GM18507 (cell line): ENCODE results near the gene RASAL1.
"Not testable (repeated sequence)": the region's sequence is repeated elsewhere in the genome, so short reads cannot be mapped to it uniquely, and the experiment has no call there.

Source experiments
- DNase-seq: peaks from one replicate; pipeline ENCODE4 v3.0.0; 2011; ENCODE audit warnings: low read depth; ENCODE audit not compliant: insufficient read length; ENCODE audit errors: extremely low spot score
- FAIRE-seq: peaks from 2 replicates; lab custom pipeline; 2011; peaks lifted over from hg19 to GRCh38; lab: Jason Lieb, UNC

The RASAL1 gene

GRCh38 chr12:113144806-113145205 is 9.2 kb upstream of the RASAL1 start:
- no peak for FAIRE-seq
- DNase-seq, result no peak

DNA sequence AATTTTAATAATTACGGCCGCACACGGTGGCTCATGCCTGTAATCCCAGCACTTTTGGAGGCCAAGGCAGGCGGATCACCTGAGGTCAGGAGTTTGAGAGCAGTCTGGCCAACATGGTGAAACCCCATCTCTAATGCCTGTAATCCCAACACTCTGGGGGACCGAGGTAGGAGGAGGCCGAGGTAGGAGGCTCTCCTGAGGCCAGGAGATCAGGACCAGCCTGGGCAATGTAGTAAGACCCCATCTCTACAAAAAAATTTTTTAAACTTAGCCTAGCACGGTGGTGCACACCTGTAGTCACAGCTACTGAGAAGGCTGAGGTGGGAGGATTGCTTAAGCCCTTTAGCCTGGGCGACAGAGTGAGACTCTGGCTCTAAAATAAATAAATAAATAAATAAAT is 8.4 kb upstream of the RASAL1 start:
- DNase-seq, result no peak
- FAIRE-seq, result no peak

DNA sequence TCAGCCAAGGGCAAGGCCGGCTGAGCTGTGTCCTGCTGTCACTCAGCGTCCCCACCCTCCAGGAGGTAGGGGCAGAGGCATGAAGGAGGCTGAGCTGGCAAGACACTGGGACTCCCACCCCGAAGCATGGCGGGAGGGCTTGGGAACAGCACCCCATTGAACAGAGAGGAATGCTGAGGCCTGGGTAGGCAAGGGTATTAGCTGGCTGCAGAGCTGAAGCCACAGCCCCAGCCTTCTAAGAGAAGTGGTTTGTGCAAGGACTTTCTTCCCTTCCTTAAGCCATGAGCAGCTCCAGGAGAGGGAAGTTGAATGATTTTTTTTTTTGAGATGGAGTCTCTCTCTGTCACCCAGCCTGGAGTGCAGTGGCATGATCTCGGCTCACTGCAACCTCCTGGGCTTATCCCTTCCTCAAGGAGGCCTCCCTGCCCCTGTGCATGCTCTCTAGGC is 7.3 kb upstream of the RASAL1 start:
- DNase-seq (no peak), FAIRE-seq (no peak)

DNA sequence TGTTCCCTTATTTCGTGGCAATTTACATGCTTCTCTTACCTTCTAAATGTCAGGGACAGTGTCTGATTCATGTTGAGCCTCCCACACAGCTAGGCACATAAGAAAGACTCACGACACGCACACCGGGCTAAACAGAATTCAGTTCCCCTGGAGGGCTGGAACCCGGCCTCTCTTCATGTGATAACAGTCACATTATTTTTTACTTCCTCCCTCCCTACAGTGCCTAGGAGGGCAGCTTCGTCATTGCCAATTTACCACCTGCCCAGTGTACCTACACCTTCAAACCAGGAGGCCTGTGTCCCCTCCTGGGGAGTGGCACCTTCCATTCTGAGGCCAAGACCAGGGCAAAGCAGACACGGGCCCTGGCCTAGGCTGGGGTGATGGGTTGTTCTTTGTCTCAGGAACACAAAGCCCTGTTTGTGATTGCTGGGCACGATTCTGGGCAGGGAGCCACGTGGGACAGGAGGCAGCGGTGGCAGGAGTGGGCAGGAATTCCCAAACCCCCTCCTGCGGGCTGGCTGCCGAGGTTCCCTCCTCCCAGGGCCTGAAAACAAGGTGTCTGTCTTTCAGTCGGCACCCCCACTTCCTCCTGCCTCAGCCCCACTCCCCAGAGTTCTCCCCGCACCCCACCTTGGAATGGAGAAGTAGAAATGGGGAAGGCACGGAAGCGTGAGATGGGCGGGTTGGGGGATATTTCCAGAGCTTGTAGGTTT is 6.8 kb upstream of the RASAL1 start:
- no peak for DNase-seq
- no peak for FAIRE-seq

DNA sequence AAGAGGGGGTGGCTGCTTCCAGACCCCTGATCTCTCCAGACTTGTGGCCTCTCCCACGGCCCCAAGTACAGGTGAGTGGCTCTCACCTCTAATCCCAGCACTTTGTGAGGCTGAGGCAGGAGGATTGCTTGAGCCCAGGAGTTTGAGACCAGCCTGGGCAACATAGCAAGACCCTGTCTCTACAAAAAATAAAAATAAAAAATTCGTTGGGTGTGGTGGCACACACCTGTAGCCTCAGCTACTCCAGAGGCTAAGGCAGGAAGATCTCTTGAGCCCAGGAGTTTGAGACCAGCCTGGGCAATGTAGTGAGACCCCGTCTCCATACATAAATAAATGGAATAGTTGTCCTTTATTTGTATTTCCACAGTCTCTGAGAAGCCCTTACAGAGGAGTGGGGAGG is 6.2 kb upstream of the RASAL1 start:
- DNase-seq, FAIRE-seq: not testable (repeated sequence)

GRCh38 chr12:113140706-113141105 is 5.1 kb upstream of the RASAL1 start:
- FAIRE-seq, result no peak
- no peak for DNase-seq

GRCh38 chr12:113138826-113139225 is 3.3 kb upstream of the RASAL1 start:
- FAIRE-seq, result no peak
- no peak for DNase-seq

- DNase-seq, result no peak
- no peak for FAIRE-seq
Observed at GRCh38 chr12:113137861-113138783, 2.6 kb upstream of the RASAL1 start.

DNA sequence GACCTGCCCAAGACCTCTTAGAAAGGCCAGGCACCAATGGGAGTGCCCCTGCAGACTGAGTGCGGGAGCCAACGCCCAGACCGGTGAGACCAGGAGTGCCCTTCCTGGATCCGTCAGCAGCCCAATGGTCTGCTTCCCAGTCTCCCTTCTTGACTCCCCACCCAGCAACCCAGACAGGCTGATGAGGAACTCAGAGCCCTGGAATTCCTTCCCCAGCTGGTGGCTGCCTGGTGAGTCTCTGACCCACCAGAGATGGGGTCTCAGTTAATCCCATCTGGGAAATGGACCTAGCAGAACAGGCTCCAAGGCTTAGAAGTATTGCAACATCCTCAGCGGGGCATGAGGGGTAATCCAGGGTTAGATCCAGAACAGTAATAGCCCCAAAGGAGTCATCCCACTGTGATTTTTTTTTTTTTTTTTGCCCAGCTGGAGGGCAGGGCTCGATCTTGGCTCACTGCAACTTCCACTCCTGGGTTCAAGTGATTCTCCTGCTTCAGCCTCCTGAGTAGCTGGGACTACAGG is 1.5 kb upstream of the RASAL1 start:
- FAIRE-seq, result no peak

DNA sequence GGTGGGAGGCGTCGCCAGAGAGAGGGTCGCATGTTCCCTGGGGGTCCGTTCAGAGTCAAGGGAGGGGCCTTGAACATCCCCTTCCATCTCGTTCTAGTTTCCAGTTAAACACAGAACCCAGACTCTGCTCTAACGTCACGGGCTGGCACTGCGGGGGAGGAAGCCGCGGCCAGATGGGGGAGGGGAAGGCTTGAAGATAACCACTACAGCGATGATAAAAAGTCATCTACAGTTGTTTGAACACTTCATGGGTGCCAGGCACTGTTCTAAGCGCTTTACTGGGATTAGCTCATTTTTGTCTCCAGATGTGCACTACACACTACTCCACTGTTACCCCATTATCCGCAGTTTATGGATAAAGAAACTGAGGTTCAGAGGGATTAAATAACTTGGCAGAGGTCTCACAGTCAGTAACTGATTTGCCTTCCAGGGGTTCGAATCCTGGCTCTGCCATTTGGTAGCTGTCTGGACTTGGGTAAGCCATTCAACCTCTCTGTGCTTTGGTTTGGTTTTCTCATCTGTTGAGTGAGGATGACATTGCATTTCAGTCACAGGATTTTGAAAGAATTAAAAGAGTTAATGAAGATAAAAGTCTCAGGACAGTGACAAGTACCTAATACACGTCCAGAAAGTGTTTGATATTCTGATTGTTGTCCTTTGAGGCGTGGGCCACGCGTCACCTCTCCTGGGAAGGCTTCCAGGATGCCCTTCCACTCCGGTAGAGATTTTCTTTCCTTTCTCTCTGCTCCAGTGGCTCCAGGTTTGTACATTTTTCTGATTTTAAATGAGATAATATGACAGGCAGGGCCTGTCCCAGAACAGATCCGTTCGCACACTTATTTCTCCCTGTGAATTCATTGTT is 798 bp upstream of the RASAL1 start:
- DNase-seq, result no peak
- FAIRE-seq, result peak; percentile 39

More for the DNA sequence above, 1.5 kb upstream of the RASAL1 start:
- DNase-seq, result no peak

- DNase-seq, result no peak
- FAIRE-seq, result no peak
Observed at GRCh38 chr12:113134521-113134951, 1.0 kb downstream of the RASAL1 start.

DNA sequence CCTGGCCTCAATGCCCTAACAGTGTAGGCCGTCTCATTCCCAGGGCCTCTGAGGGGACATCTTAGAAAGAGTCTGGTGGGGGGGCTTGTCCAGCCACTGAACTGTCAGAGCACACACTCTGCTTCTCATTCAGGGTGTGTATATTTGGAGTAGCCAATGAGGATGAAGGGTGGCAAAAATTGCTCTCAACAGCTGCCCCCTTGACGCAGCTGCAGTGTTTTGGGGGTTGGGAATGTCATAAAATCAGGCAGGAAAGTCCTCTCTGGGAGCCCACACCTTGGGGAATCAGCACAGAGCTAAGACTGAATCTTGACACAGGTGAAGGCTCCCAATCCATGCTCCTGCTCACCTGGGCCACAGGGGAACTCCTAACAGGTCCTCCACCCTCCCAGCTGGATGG is 1.5 kb downstream of the RASAL1 start:
- no peak for DNase-seq
- no peak for FAIRE-seq

DNA sequence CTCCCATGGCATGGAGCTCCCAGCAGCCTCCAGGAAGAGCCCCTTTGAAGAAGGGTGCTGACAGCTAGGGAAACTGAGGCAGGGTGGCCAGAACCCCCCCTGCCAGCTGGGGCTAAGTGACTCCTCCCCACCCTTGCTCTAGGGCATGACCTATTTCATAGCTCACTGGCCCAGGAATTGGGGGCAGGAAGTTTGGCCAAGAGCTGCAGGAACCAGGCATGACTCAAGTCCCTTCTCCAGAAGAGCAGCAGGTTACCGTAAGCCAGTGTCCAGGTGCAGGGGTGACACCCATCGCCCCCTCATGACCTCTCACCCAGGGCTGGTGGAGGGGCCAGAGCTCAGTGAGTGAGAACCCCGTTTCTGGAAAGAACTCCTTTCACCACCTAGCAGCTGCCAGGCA is 1.9 kb downstream of the RASAL1 start:
- FAIRE-seq (no peak), DNase-seq (no peak)

GRCh38 chr12:113133036-113133435 is 2.5 kb downstream of the RASAL1 start:
- DNase-seq (no peak), FAIRE-seq (no peak)

- DNase-seq (no peak), FAIRE-seq (no peak)
Observed at GRCh38 chr12:113131556-113131955, 4.0 kb downstream of the RASAL1 start.

GRCh38 chr12:113130457-113131135 is 5.0 kb downstream of the RASAL1 start:
- FAIRE-seq (no peak), DNase-seq (no peak)

DNA sequence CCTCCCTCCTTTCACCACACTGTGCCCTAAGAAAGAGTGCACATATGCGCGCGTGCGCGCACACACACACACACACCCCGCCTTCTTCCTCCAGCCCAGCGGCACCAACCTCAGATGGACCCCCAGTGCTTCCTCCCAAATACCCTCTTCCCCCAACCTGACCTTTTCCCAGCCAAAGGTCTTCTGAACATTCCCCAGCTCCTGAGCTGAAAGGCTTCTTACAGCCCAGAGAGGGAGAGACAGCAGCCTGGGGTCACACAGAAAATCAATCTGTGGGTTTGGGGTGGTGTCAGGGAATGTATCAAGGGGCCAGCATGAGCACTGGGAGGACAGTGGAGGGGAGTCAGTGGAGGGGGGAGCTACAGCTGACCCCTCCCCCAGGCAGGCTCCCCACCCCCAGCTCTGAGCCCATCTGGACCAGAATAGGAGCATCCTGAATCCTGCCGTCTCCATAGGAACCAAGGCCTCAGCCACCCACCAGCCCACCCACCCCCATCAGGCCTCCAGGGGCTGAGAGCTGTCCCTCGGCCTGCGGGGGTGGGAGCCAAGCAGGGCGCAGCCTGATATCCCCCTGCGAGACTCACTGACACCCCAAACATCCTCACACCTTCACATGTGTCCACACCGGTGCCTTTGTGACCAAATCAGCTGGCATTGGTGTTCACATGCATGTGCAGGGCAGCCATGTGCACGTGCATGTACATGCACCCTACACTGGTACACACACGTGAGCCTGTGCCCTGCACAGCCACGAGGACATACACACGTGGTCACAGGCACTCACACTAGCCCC is 5.7 kb downstream of the RASAL1 start:
- DNase-seq, result no peak

More for the DNA sequence above, 5.7 kb downstream of the RASAL1 start:
- no peak for FAIRE-seq
